ENCODE data around the gene CITED1.

CITED1 gene

DNA sequence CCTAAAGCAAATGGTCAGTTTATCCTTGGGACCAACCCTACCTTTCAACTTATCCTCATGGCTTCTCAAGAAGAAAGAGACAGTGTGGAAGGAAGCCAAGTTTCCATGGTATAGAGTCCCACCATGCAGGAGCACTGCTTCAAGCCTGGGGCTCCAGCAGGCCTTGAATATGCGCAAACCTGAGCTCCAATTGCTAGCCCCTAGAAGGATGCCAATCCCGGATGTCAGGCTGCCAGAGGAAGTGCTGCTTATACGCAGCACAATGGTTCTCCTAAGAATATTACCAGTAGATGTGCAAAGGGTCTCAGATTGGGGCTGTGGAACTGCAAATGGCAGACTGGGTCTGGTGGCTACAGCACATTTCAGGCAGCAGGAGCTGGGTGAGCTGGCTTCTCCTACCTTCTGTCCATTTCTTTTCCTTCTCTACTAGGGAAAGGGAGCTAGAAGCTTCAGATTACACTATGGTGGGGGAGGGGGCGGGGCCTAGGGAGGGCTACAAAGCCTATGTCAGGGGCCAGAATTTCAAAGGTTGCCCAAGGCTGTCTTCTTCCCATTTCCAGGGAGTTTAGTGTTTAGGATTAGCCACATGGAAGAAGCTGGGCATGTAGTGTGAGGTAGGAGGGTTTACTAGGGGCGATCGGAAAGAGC lies 40.7 kb upstream of the CITED1 start:
- Histone ChIP-seq H3K9ac (ENCODE audit: low read length) (no peak overlapping the region), H3K27ac (ENCODE audit: low read length) (no peak overlapping the region), H3K27me3 (replicated peaks; ENCODE audit: insufficient read depth, low read length) (no peaks in the 10 kb centered on the region), H3K36me3 (replicated peaks; ENCODE audit: insufficient read depth, low read length) (no peaks in the 10 kb centered on the region), H3K79me2 (ENCODE audit: low read length) (no peaks in the 10 kb centered on the region), H3K9me3 (replicated peaks; ENCODE audit: insufficient read depth, low read length) (no peaks in the 10 kb centered on the region), H3F3A (ENCODE audit: insufficient read depth, low read length) (no peaks in the 10 kb centered on the region), H3K4me3 (ENCODE audit: low read length) (no peak overlapping the region), H3K4me2 (ENCODE audit: low read depth, low read length) (no peak overlapping the region), H2AFZ (ENCODE audit: low read length) (no peak overlapping the region), H3K9me2 (replicated peaks; ENCODE audit: insufficient read depth, low read length) (no peaks in the 10 kb centered on the region), H3K4me1 (ENCODE audit: low read length) (no peaks in the 10 kb centered on the region), H4K20me1 (ENCODE audit: insufficient read depth, low read length) (no peaks in the 10 kb centered on the region)
- TF ChIP-seq EZH2 (optimal IDR thresholded peaks at IDR 0.05; ENCODE audit: low read depth, low read length) (no peak), EZH2phosphoT487 (IDR thresholded peaks at IDR 0.05; ENCODE audit: low read length) (no peak)
- TF ChIP-seq, protein P1, sequence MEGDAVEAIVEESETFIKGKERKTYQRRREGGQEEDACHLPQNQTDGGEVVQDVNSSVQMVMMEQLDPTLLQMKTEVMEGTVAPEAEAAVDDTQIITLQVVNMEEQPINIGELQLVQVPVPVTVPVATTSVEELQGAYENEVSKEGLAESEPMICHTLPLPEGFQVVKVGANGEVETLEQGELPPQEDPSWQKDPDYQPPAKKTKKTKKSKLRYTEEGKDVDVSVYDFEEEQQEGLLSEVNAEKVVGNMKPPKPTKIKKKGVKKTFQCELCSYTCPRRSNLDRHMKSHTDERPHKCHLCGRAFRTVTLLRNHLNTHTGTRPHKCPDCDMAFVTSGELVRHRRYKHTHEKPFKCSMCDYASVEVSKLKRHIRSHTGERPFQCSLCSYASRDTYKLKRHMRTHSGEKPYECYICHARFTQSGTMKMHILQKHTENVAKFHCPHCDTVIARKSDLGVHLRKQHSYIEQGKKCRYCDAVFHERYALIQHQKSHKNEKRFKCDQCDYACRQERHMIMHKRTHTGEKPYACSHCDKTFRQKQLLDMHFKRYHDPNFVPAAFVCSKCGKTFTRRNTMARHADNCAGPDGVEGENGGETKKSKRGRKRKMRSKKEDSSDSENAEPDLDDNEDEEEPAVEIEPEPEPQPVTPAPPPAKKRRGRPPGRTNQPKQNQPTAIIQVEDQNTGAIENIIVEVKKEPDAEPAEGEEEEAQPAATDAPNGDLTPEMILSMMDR (IDR thresholded peaks at IDR 0.05; ENCODE audit: low read length), result no peak
- DNase-seq, result no peak

DNA sequence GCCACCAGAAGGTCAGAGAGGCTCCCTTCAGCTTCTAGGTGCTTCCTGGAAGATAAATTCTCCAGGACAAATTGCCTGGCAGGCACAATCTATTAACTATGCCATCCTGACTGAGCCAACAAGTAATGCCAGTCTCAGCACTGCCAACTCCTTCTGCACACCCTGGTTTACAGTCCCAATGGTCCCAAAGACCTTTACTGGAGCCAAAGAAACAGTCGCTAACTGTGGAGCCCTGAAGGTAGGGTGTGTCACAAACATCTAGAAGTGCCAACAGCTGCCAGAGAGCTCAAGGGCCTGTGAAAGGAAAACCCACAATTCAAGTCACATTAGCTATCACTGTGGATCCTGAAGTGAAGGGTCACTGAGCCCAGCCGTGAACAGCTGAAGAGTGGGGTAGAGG lies 34.9 kb upstream of the CITED1 start:
- H3K9me2 ChIP-seq (replicated peaks; ENCODE audit: insufficient read depth, low read length), result no peaks in the 10 kb centered on the region
- no peak overlapping the region for H3K4me3 ChIP-seq (ENCODE audit: low read length)
- H3K36me3 ChIP-seq (replicated peaks; ENCODE audit: insufficient read depth, low read length), result no peaks in the 10 kb centered on the region
- no peaks in the 10 kb centered on the region for H3K9me3 ChIP-seq (replicated peaks; ENCODE audit: insufficient read depth, low read length)
- no peaks in the 10 kb centered on the region for H3K27me3 ChIP-seq (replicated peaks; ENCODE audit: insufficient read depth, low read length)
- no peaks in the 10 kb centered on the region for H3F3A ChIP-seq (ENCODE audit: insufficient read depth, low read length)
- H3K79me2 ChIP-seq (ENCODE audit: low read length), result no peaks in the 10 kb centered on the region
- no peak for DNase-seq
- H3K4me2 ChIP-seq (ENCODE audit: low read depth, low read length), result no peak overlapping the region
- no peak overlapping the region for H2AFZ ChIP-seq (ENCODE audit: low read length)
- no peak overlapping the region for H3K9ac ChIP-seq (ENCODE audit: low read length)
- H3K4me1 ChIP-seq (ENCODE audit: low read length), result no peaks in the 10 kb centered on the region
- no peaks in the 10 kb centered on the region for H4K20me1 ChIP-seq (ENCODE audit: insufficient read depth, low read length)
- no peak for TF ChIP-seq EZH2phosphoT487 (IDR thresholded peaks at IDR 0.05; ENCODE audit: low read length)
- no peak overlapping the region for H3K27ac ChIP-seq (ENCODE audit: low read length)

DNA sequence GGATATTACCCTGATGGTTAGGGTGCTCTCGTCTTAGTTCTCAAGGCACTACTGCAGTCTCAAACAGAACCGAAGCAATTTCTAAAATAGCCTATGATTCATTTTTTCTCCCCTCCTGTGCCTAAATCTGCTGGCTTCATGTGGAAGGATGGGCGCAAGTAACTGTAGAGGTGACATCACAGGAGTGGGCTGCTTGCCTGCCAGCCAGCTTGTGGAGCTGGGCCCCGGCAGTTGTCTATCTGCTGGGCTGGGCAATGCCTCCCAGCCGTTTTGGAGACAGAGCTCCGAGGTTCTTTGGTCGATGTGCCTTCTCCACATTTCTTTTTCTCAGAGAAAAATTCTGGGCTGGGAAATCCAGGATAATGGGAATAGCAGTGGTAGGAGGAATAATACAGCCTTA lies 34.3 kb upstream of the CITED1 start:
- H3K79me2 ChIP-seq (ENCODE audit: low read length), result no peaks in the 10 kb centered on the region
- no peak overlapping the region for H3K4me2 ChIP-seq (ENCODE audit: low read depth, low read length)
- no peak overlapping the region for H3K27ac ChIP-seq (ENCODE audit: low read length)
- H3K4me1 ChIP-seq (ENCODE audit: low read length), result no peaks in the 10 kb centered on the region
- H3K36me3 ChIP-seq (replicated peaks; ENCODE audit: insufficient read depth, low read length), result no peaks in the 10 kb centered on the region
- DNase-seq, result no peak
- H3K4me3 ChIP-seq (ENCODE audit: low read length), result no peak overlapping the region
- no peaks in the 10 kb centered on the region for H3K9me3 ChIP-seq (replicated peaks; ENCODE audit: insufficient read depth, low read length)
- no peaks in the 10 kb centered on the region for H3F3A ChIP-seq (ENCODE audit: insufficient read depth, low read length)
- no peaks in the 10 kb centered on the region for H3K27me3 ChIP-seq (replicated peaks; ENCODE audit: insufficient read depth, low read length)
- no peaks in the 10 kb centered on the region for H4K20me1 ChIP-seq (ENCODE audit: insufficient read depth, low read length)
- H2AFZ ChIP-seq (ENCODE audit: low read length), result no peak overlapping the region
- no peak overlapping the region for H3K9ac ChIP-seq (ENCODE audit: low read length)
- TF ChIP-seq, protein P1 (IDR thresholded peaks at IDR 0.05; ENCODE audit: low read length), result no peak
- TF ChIP-seq EZH2phosphoT487 (IDR thresholded peaks at IDR 0.05; ENCODE audit: low read length) (no peak), EZH2 (optimal IDR thresholded peaks at IDR 0.05; ENCODE audit: low read depth, low read length) (no peak)
- H3K9me2 ChIP-seq (replicated peaks; ENCODE audit: insufficient read depth, low read length), result no peaks in the 10 kb centered on the region

DNA sequence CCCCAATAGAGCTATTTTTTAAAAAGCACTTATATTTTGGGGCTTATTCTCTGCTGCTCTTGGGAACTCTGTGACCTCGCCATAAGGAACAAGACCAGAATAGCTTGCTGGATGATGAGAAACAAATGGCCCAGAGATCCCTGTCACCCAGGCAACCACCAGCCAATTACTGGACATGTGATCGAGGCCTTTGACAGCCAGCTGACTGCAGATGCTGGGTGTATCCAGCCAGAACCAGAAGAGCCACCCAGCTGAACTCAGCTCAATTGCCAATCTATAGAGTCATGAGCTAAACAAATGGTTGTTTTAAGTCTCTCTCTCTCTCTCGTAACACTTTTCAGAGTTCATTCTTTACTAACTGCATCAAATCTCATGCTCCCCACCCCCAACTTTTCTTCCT lies 24.4 kb upstream of the CITED1 start:
- Histone ChIP-seq H3K9ac (ENCODE audit: low read length) (no peak overlapping the region), H3K9me2 (replicated peaks; ENCODE audit: insufficient read depth, low read length) (no peaks in the 10 kb centered on the region), H3K4me2 (ENCODE audit: low read depth, low read length) (no peak overlapping the region), H2AFZ (ENCODE audit: low read length) (no peak overlapping the region), H3K79me2 (ENCODE audit: low read length) (no peaks in the 10 kb centered on the region), H3K9me3 (replicated peaks; ENCODE audit: insufficient read depth, low read length) (no peaks in the 10 kb centered on the region), H3K27me3 (replicated peaks; ENCODE audit: insufficient read depth, low read length) (no peaks in the 10 kb centered on the region), H4K20me1 (ENCODE audit: insufficient read depth, low read length) (no peaks in the 10 kb centered on the region), H3F3A (ENCODE audit: insufficient read depth, low read length) (no peaks in the 10 kb centered on the region), H3K36me3 (replicated peaks; ENCODE audit: insufficient read depth, low read length) (no peaks in the 10 kb centered on the region), H3K4me3 (ENCODE audit: low read length) (no peak overlapping the region), H3K27ac (ENCODE audit: low read length) (no peak overlapping the region), H3K4me1 (ENCODE audit: low read length) (no peaks in the 10 kb centered on the region)
- DNase-seq, result no peak
- TF ChIP-seq, protein P1 (IDR thresholded peaks at IDR 0.05; ENCODE audit: low read length), result no peak
- no peak for TF ChIP-seq EZH2 (optimal IDR thresholded peaks at IDR 0.05; ENCODE audit: low read depth, low read length)
- TF ChIP-seq EZH2phosphoT487 (IDR thresholded peaks at IDR 0.05; ENCODE audit: low read length), result no peak

Measured in MM.1S (cell line).